GM12865 (cell line): Measurements from ENCODE around the gene UBE4B.

Experiments used
- DNase-seq: peaks from one replicate; pipeline ENCODE4 v3.0.0; 2010; ENCODE audit warnings: low read depth
- H3K4me3 ChIP-seq: 2 replicates; pipeline ENCODE4 v1.5.1; 2011; ENCODE audit warnings: mild to moderate bottlenecking, low read depth, low read length, control low read depth
- CTCF ChIP-seq: IDR thresholded peaks from 2 replicates; pipeline ENCODE4 v1.5.1; 2011; ENCODE audit warnings: low read length, control low read depth, low read depth, inconsistent platforms; ENCODE audit not compliant: insufficient read depth; ENCODE audit errors: missing control alignments

Gene UBE4B

DNA sequence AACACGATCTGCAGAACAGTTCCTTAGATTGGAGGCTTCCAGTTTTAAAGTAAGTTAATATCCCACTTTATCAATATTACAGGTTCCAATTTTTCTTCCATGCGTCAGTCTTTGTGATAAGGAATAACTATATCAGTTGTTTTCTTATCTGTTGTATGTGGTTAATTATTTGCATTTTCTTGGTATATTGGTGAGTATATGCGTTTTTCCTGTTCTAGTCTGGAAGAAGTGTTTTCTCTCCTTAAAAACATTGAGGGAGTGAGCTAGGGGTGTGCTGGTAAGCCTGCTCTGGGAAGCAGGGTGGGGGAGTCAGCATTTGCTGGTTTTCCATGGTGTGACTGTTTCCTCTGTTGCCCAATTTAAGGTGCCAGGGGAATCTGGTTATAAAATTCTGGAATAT is 127.4 kb downstream of the UBE4B start:
- no peak overlapping the region for H3K4me3 ChIP-seq
- no peak for TF ChIP-seq CTCF
- DNase-seq, result no peak

DNA sequence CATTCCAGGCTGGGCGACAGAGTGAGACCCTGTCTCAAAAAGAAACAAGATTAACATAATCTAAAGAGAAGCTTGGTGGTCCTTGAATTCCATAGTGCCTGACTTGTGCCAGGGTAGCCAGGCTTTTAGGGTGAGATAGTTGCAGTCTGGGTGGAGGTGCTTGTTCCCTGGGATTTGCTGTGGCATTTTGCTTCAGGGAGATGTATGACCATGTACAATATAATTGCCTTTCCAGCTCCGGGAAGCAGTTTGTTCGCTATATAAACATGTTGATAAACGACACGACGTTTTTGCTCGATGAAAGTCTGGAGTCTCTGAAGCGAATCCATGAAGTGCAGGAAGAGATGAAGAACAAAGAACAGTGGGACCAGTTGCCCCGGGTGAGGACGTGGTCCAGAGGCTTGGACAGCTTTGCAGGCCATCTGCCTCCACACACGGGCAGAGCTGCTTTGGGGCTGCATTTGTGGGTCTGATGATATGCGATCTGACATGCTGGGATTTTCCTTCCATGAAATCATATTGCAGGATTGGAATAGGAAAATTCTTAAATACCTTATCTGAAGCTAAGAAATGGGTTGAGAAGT is 128.2 kb downstream of the UBE4B start:
- no peak for TF ChIP-seq CTCF
- H3K4me3 ChIP-seq, result no peak overlapping the region
- no peak for DNase-seq

DNA sequence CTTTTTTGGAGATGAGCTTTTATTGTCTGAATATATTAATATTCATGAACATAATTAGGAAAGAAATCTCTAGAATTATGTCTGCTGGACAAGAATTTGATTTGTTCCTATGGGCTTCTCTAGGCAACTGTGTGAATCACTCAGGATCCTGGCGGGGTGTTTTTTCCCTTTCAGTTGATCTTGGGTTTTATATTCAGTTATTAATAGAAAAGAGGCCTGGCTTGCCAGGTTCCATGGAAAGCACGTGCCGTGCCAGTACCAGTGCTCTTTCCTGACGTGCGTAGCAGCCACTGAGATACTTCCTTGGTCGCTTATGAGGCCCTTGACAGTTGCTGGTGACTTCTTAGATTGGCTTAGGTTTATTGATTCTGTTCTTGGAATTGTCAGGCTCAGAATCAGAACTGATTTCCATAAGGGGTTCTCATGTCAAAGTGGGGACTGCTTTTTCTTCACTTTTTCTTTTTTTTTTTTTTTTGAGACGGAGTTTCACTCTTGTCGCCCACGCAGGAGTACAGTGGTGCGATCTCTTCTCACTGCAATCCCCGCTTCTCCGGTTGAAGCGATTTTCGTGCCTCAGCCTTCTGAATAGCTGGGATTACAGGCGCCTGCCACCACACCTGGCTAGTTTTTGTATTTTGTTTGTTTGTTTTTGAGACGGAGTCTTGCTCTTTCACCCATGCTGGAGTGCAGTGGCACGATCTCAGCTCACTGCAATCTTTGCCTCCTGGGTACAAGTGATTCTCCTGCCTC is 129.0 kb downstream of the UBE4B start:
- no peak for TF ChIP-seq CTCF
- H3K4me3 ChIP-seq, result no peak overlapping the region
- DNase-seq, result no peak

DNA sequence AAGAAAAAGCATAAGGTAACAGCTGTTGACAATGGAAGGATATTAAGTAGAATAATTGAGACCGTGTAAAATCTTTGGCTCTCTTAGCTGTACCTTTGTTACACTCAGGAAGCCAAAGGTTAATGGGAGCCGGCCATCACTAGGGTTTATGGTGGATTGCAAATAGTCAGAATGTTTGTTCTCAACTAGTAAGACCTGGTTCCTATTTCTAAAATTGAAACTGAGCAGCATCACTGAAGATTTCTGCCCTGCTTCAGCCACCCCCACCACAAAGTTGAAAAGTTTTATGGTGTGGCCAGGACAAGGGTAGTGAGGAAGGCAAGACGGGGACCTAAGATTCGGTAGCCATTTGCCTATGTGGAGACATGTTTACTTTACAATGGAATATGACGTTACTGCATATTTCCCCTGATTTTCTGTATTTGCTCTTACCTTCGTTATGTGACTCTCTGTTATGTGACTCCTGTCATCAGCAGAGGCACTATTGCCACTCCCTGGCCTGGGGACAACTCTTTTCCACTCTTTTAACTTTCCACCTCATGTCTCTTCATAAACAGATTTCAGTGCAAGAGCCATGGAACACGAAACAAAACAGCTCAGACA is 136.3 kb downstream of the UBE4B start:
- peak; percentile 67 for DNase-seq
- no peak for TF ChIP-seq CTCF

GRCh38 chr1:10170239-10170574 is 137.4 kb downstream of the UBE4B start:
- peak; percentile 72 for DNase-seq
- no peak for TF ChIP-seq CTCF
- H3K4me3 ChIP-seq, result no peak overlapping the region

More for the DNA sequence above, 136.3 kb downstream of the UBE4B start:
- H3K4me3 ChIP-seq, result no peak overlapping the region

GRCh38 chr1:10171105-10171767 is 138.5 kb downstream of the UBE4B start:
- no peak overlapping the region for H3K4me3 ChIP-seq
- no peak for DNase-seq
- no peak for TF ChIP-seq CTCF
